ENCODE results near the gene ACTL10.

DNA sequence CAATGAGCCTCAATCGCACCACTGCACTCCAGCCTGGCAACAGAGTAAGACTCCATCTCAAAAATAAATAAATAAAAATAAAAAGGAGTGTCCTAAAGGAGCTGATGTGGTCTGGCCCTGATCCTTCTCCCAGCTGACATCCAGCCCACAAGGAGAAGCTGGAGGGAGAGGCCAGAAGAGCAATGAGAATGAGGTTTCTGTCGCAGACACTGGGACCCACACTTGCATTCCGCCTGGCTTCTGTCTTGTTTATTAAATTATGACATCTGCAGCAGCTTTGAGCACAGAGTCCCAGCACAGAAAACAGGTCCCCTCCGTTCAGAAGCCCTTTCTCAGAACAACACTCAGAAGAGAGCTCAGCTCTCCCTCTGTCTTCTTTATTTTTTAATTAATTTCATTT lies 29.7 kb downstream of the ACTL10 start:
- no peak for TF ChIP-seq GATA2 (IDR thresholded peaks at IDR 0.05; ENCODE audit: low read depth, low read length)
- no peak for TF ChIP-seq GATA3 (IDR thresholded peaks at IDR 0.05; ENCODE audit: low read depth, low read length)

Data from SH-SY5Y (cell line).